Measurements from ENCODE around the gene PLXNA2.

Gene PLXNA2

GRCh38 chr1:208006258-208006920, 237.8 kb downstream of the PLXNA2 start:
- TF ChIP-seq POU2F2 (IDR thresholded peaks at IDR 0.05; ENCODE audit: low read depth, low read length) (no peak), TAF1 (IDR thresholded peaks at IDR 0.05; ENCODE audit: low read depth, low read length) (no peak), SPI1 (IDR thresholded peaks at IDR 0.05; ENCODE audit: low read depth, low read length) (no peak), POLR2AphosphoS5 (IDR thresholded peaks at IDR 0.05; ENCODE audit: low read depth, low read length) (no peak), POLR2A (IDR thresholded peaks at IDR 0.05; ENCODE audit: low read depth, low read length) (no peak), PAX5 (IDR thresholded peaks at IDR 0.05; ENCODE audit: insufficient read depth, low read length, severe bottlenecking) (no peak)
- no peak for FAIRE-seq
- no peak for DNase-seq (ENCODE audit: insufficient read length, low spot score)

GRCh38 chr1:208004851-208005250, 239.3 kb downstream of the PLXNA2 start:
- FAIRE-seq = no peak
- no peak for DNase-seq (ENCODE audit: insufficient read length, low spot score)
- no peak for TF ChIP-seq SPI1 (IDR thresholded peaks at IDR 0.05; ENCODE audit: low read depth, low read length)

- FAIRE-seq (no peak), DNase-seq (ENCODE audit: insufficient read length, low spot score) (no peak)
- TF ChIP-seq TAF1 (IDR thresholded peaks at IDR 0.05; ENCODE audit: low read depth, low read length) (no peak), PAX5 (IDR thresholded peaks at IDR 0.05; ENCODE audit: insufficient read depth, low read length, severe bottlenecking) (no peak), SPI1 (IDR thresholded peaks at IDR 0.05; ENCODE audit: low read depth, low read length) (no peak)
Measured at GRCh38 chr1:208003241-208003640, 240.9 kb downstream of the PLXNA2 start.

- FAIRE-seq (no peak), DNase-seq (ENCODE audit: insufficient read length, low spot score) (no peak)
- TF ChIP-seq POLR2A (IDR thresholded peaks at IDR 0.05; ENCODE audit: low read depth, low read length) = no peak
- TF ChIP-seq PAX5 (IDR thresholded peaks at IDR 0.05; ENCODE audit: insufficient read depth, low read length, severe bottlenecking) = no peak
- no peak for TF ChIP-seq TAF1 (IDR thresholded peaks at IDR 0.05; ENCODE audit: low read depth, low read length)
- TF ChIP-seq SPI1 (IDR thresholded peaks at IDR 0.05; ENCODE audit: low read depth, low read length) = no peak
- TF ChIP-seq POLR2AphosphoS5 (IDR thresholded peaks at IDR 0.05; ENCODE audit: low read depth, low read length) = no peak
- TF ChIP-seq POU2F2 (IDR thresholded peaks at IDR 0.05; ENCODE audit: low read depth, low read length) = no peak
Measured at GRCh38 chr1:208002672-208003071, 241.5 kb downstream of the PLXNA2 start.

GRCh38 chr1:208002078-208002477, 242.1 kb downstream of the PLXNA2 start:
- no peak for FAIRE-seq
- no peak for TF ChIP-seq TAF1 (IDR thresholded peaks at IDR 0.05; ENCODE audit: low read depth, low read length)
- no peak for TF ChIP-seq POU2F2 (IDR thresholded peaks at IDR 0.05; ENCODE audit: low read depth, low read length)
- TF ChIP-seq SPI1 (IDR thresholded peaks at IDR 0.05; ENCODE audit: low read depth, low read length) = no peak
- TF ChIP-seq PAX5 (IDR thresholded peaks at IDR 0.05; ENCODE audit: insufficient read depth, low read length, severe bottlenecking) = no peak
- no peak for TF ChIP-seq POLR2AphosphoS5 (IDR thresholded peaks at IDR 0.05; ENCODE audit: low read depth, low read length)
- no peak for TF ChIP-seq POLR2A (IDR thresholded peaks at IDR 0.05; ENCODE audit: low read depth, low read length)
- DNase-seq (ENCODE audit: insufficient read length, low spot score) = no peak

- no peak for DNase-seq (ENCODE audit: insufficient read length, low spot score)
- no peak for FAIRE-seq
- no peak for TF ChIP-seq SPI1 (IDR thresholded peaks at IDR 0.05; ENCODE audit: low read depth, low read length)
- no peak for TF ChIP-seq POLR2A (IDR thresholded peaks at IDR 0.05; ENCODE audit: low read depth, low read length)
- no peak for TF ChIP-seq POU2F2 (IDR thresholded peaks at IDR 0.05; ENCODE audit: low read depth, low read length)
- no peak for TF ChIP-seq TAF1 (IDR thresholded peaks at IDR 0.05; ENCODE audit: low read depth, low read length)
- no peak for TF ChIP-seq POLR2AphosphoS5 (IDR thresholded peaks at IDR 0.05; ENCODE audit: low read depth, low read length)
- no peak for TF ChIP-seq PAX5 (IDR thresholded peaks at IDR 0.05; ENCODE audit: insufficient read depth, low read length, severe bottlenecking)
Measured at GRCh38 chr1:208000504-208000903, 243.7 kb downstream of the PLXNA2 start.

- DNase-seq (ENCODE audit: insufficient read length, low spot score) (no peak), FAIRE-seq (no peak)
- TF ChIP-seq SPI1 (IDR thresholded peaks at IDR 0.05; ENCODE audit: low read depth, low read length) (no peak), POU2F2 (IDR thresholded peaks at IDR 0.05; ENCODE audit: low read depth, low read length) (no peak), TAF1 (IDR thresholded peaks at IDR 0.05; ENCODE audit: low read depth, low read length) (no peak), POLR2A (IDR thresholded peaks at IDR 0.05; ENCODE audit: low read depth, low read length) (no peak), PAX5 (IDR thresholded peaks at IDR 0.05; ENCODE audit: insufficient read depth, low read length, severe bottlenecking) (no peak), POLR2AphosphoS5 (IDR thresholded peaks at IDR 0.05; ENCODE audit: low read depth, low read length) (no peak)
Measured at GRCh38 chr1:207999972-208000371, 244.2 kb downstream of the PLXNA2 start.

GRCh38 chr1:207999274-207999915, 244.8 kb downstream of the PLXNA2 start:
- no peak for TF ChIP-seq PAX5 (IDR thresholded peaks at IDR 0.05; ENCODE audit: insufficient read depth, low read length, severe bottlenecking)
- TF ChIP-seq POLR2AphosphoS5 (IDR thresholded peaks at IDR 0.05; ENCODE audit: low read depth, low read length) = no peak
- TF ChIP-seq TAF1 (IDR thresholded peaks at IDR 0.05; ENCODE audit: low read depth, low read length) = no peak
- no peak for TF ChIP-seq POLR2A (IDR thresholded peaks at IDR 0.05; ENCODE audit: low read depth, low read length)
- no peak for TF ChIP-seq SPI1 (IDR thresholded peaks at IDR 0.05; ENCODE audit: low read depth, low read length)
- no peak for TF ChIP-seq POU2F2 (IDR thresholded peaks at IDR 0.05; ENCODE audit: low read depth, low read length)
- DNase-seq (ENCODE audit: insufficient read length, low spot score) (no peak), FAIRE-seq (no peak)

GRCh38 chr1:207998691-207999090, 245.5 kb downstream of the PLXNA2 start:
- TF ChIP-seq TAF1 (IDR thresholded peaks at IDR 0.05; ENCODE audit: low read depth, low read length) (no peak), POU2F2 (IDR thresholded peaks at IDR 0.05; ENCODE audit: low read depth, low read length) (no peak), SPI1 (IDR thresholded peaks at IDR 0.05; ENCODE audit: low read depth, low read length) (no peak), PAX5 (IDR thresholded peaks at IDR 0.05; ENCODE audit: insufficient read depth, low read length, severe bottlenecking) (no peak), POLR2A (IDR thresholded peaks at IDR 0.05; ENCODE audit: low read depth, low read length) (no peak), POLR2AphosphoS5 (IDR thresholded peaks at IDR 0.05; ENCODE audit: low read depth, low read length) (no peak)
- FAIRE-seq (no peak), DNase-seq (ENCODE audit: insufficient read length, low spot score) (no peak)

Data from GM12891 (cell line).